Effector memory CD8-positive, alpha-beta T cell (primary cell): Measurements from ENCODE around the gene VGLL4.

Source experiments
- ATAC-seq: fragments of 150-1000 bp; cut with Tn5 transposase; replicated peaks from 2 replicates; pipeline ENCODE4 v1.10.0; 2021; ENCODE audit warnings: mild to moderate bottlenecking, moderate library complexity
- DNase-seq, 3 experiments: peaks; one replicate each; pipeline ENCODE4 v3.0.0; 2021
- H3K27ac Mint-ChIP-seq, 2 donors: one replicate each; pipeline ENCODE4 v1.8.0; 2022; ENCODE audit warnings: mild to moderate bottlenecking in 2 of 2, mixed read lengths in 2 of 2, moderate library complexity in 2 of 2
- H3K27me3 Mint-ChIP-seq, 2 donors: one replicate each; pipeline ENCODE4 v1.8.0; 2022; ENCODE audit warnings: mixed read lengths in 2 of 2
- H3K36me3 Mint-ChIP-seq: one replicate; pipeline ENCODE4 v1.8.0; 2022; ENCODE audit warnings: mild to moderate bottlenecking, moderate library complexity, mixed read lengths; ENCODE audit not compliant: insufficient read depth
- H3K4me1 Mint-ChIP-seq, 2 donors: one replicate each; pipeline ENCODE4 v1.8.0; 2022; ENCODE audit warnings: low read depth in 2 of 2, mixed read lengths in 2 of 2
- H3K4me3 Mint-ChIP-seq, 2 donors: one replicate each; pipeline ENCODE4 v1.8.0; 2022; ENCODE audit warnings: mild to moderate bottlenecking in 2 of 2, mixed read lengths in 2 of 2, moderate library complexity in 2 of 2
- H3K9me3 Mint-ChIP-seq, 2 donors: one replicate each; pipeline ENCODE4 v1.8.0; 2022; ENCODE audit warnings: mixed read lengths in 2 of 2

The VGLL4 gene

GRCh38 chr3:11662392-11662990, 18.8 kb upstream of the VGLL4 start:
- Mint-ChIP-seq H3K4me1 (peaks cover 4 to 11% of the 10 kb centered on the region in 2 donors), H3K9me3 (no peaks in the 10 kb centered on the region), H3K27me3 (no peaks in the 10 kb centered on the region), H3K36me3 (peaks cover 10% of the 10 kb centered on the region), H3K4me3 (no peak overlapping the region), H3K27ac (no peak overlapping the region)
- DNase-seq (no peak), ATAC-seq (no peak)

DNA sequence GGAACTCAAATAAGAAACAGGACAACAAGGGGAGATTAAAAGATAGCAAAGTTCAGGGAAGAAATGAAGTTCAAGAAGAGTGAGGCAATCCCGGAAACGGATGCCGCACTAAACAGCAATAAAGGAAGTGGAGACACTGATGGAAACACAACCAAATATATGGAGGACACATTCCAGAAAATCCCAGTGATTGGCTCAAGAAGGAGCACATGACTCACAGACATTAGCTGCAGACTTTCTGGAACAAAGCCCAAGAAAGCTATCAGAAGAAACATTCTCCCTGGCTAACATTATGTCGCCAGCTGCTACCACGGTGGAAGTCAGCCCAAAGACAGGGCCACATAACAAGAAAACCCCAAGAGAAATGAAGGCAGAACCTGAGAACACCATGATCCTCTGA, 18.1 kb upstream of the VGLL4 start:
- H3K4me3 Mint-ChIP-seq = no peak overlapping the region
- DNase-seq (no peak), ATAC-seq (no peak)
- no peaks in the 10 kb centered on the region for H3K9me3 Mint-ChIP-seq
- H3K4me1 Mint-ChIP-seq = peaks cover 4 to 6% of the 10 kb centered on the region in 2 donors
- no peak overlapping the region for H3K27ac Mint-ChIP-seq
- peaks cover 10% of the 10 kb centered on the region for H3K36me3 Mint-ChIP-seq
- H3K27me3 Mint-ChIP-seq = no peaks in the 10 kb centered on the region

- Mint-ChIP-seq H3K4me1 (peaks cover 4 to 6% of the 10 kb centered on the region in 2 donors), H3K27ac (no peak overlapping the region), H3K4me3 (no peak overlapping the region), H3K9me3 (no peaks in the 10 kb centered on the region), H3K36me3 (peaks cover 10% of the 10 kb centered on the region), H3K27me3 (no peaks in the 10 kb centered on the region)
- no peak for DNase-seq
- no peak for ATAC-seq
Observed at GRCh38 chr3:11661052-11661656, 17.4 kb upstream of the VGLL4 start.

DNA sequence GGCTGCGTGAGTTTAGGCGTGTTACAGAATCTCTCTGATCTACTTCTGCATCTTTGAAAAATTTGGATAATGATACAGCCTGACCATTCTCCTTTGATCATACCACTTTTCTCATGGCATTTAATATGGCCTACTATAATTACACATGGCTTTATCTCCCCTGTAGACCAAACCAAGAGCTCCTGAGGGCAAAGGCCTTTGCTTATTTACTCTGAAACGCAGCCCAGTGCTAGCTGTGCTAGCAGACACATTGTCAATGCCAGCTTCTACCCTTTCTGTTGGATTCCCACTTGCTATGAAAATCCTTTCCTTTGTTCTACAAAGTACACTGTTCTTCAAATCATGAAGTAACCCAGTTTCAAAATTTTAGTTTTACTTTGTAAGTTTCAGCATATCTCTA, 16.5 kb upstream of the VGLL4 start:
- peak overlapping the region in 1 of 2 donors; percentile 44 for H3K27ac Mint-ChIP-seq
- no peaks in the 10 kb centered on the region for H3K27me3 Mint-ChIP-seq
- DNase-seq (no peak), ATAC-seq (no peak)
- no peaks in the 10 kb centered on the region for H3K9me3 Mint-ChIP-seq
- peaks cover 10% of the 10 kb centered on the region for H3K36me3 Mint-ChIP-seq
- no peak overlapping the region for H3K4me3 Mint-ChIP-seq
- H3K4me1 Mint-ChIP-seq = peaks cover 9 to 10% of the 10 kb centered on the region in 2 donors

DNA sequence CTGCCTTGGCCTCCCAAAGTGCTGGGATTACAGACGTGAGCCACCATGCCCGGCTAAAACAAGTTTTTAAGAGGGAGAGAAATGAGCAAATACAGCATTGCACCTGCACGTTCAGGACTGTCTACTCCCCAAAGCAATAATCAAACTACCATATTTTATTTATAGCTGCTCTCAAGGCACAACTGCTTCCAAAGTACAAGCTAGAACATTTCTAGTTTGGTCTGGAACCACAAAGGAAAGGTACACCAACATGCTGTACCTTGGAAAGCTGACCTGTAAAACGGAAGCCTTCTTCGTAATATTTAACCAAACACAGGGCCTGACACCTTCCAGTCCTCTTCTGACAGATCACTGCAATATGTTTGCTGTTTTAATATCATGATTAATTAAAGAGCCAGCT, 14.5 kb upstream of the VGLL4 start:
- H3K36me3 Mint-ChIP-seq = peaks cover 6% of the 10 kb centered on the region
- no peak overlapping the region for H3K4me3 Mint-ChIP-seq
- no peak overlapping the region for H3K27ac Mint-ChIP-seq
- H3K9me3 Mint-ChIP-seq = no peaks in the 10 kb centered on the region
- H3K4me1 Mint-ChIP-seq = peaks cover 9 to 10% of the 10 kb centered on the region in 2 donors
- H3K27me3 Mint-ChIP-seq = no peaks in the 10 kb centered on the region
- no peak for DNase-seq
- no peak for ATAC-seq

DNA sequence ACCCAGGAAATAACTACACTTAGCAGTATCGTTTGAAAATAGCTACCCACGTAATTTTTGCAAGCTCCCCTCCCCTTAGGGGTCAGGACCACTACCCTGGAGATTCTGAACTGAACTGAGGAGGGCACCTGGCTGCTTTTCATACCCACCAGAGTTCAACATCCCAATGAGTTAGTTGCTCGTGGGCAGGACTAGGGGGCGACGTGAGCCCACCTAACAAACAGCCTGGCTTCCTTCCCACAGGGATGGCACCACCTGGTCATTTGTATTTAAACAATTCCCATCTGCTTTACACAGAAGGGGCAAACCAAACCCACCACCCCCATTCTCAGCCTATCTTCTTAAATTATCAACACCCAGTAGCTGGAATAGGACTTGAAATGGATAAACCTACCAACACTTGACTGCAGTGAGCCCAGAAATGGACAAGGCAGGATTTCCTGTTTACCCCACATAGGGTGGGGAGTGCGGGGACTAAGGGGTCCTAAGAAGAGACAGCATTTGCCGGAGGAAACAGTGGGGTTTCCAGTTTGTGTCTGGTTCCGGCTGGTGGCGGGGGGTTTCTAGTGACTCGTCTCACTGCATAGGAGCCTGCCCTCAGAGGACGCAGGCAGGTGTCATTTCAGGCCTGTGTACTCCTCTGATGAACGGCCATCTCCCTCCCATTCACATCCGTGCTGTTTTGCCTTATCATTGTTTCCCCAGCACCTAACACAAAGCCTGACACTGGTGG, 11.6 kb upstream of the VGLL4 start:
- DNase-seq (no peak), ATAC-seq (peak; percentile 21)
- H3K36me3 Mint-ChIP-seq = peaks cover 3% of the 10 kb centered on the region
- H3K27me3 Mint-ChIP-seq = no peaks in the 10 kb centered on the region
- H3K4me1 Mint-ChIP-seq = peaks cover 7 to 8% of the 10 kb centered on the region in 2 donors
- no peaks in the 10 kb centered on the region for H3K9me3 Mint-ChIP-seq
- peak overlapping the region in 1 of 2 donors; percentile 76 for H3K27ac Mint-ChIP-seq
- H3K4me3 Mint-ChIP-seq = no peak overlapping the region

- DNase-seq (no peak), ATAC-seq (no peak)
- Mint-ChIP-seq H3K4me1 (peaks cover 5 to 7% of the 10 kb centered on the region in 2 donors), H3K4me3 (no peak overlapping the region), H3K27me3 (no peaks in the 10 kb centered on the region), H3K27ac (no peak overlapping the region), H3K36me3 (no peaks in the 10 kb centered on the region), H3K9me3 (no peaks in the 10 kb centered on the region)
Observed at GRCh38 chr3:11654166-11654565, 10.5 kb upstream of the VGLL4 start.

DNA sequence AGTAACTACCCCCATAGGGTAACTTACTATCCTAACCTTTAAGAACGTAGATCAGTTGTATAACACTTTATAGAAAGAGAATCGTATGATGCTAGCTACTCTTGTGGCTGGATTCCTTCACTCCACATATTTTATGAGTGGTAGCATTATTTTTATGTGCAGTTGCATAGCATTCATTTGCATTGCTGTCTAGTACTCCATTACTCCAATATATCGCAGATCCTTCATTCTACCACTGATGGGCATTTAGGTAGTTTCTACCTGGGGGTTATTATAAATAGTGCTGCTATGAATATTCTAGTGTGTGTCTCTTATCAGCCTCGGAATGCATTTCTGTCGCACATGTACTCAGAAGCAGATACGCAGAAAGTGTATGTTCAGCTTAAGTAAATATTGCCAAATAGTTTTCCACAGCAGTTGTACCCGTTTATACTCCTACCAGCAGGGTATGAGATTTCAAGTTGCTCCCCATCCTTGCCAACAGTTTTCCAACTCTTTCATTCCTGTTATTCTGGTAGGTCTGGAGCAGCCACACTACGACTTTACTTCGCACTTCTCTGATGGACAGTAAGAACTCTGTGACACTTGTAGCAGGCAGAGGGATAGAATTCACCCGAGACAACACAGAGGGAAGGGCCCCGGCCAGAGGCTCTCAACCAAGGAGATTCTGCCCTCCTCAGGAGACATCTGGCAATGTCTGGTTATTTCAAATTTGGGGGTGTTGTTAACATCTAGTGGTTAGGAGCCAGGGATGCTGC, 9.8 kb upstream of the VGLL4 start:
- H3K36me3 Mint-ChIP-seq = no peaks in the 10 kb centered on the region
- DNase-seq (no peak), ATAC-seq (no peak)
- peaks cover 5 to 7% of the 10 kb centered on the region in 2 donors for H3K4me1 Mint-ChIP-seq
- H3K9me3 Mint-ChIP-seq = no peaks in the 10 kb centered on the region
- no peaks in the 10 kb centered on the region for H3K27me3 Mint-ChIP-seq
- peak overlapping the region in 1 of 2 donors; percentile 56 for H3K27ac Mint-ChIP-seq
- no peak overlapping the region for H3K4me3 Mint-ChIP-seq

GRCh38 chr3:11651900-11652299, 8.2 kb upstream of the VGLL4 start:
- Mint-ChIP-seq H3K4me1 (peaks cover 5 to 7% of the 10 kb centered on the region in 2 donors), H3K27ac (no peak overlapping the region), H3K4me3 (no peak overlapping the region), H3K36me3 (no peaks in the 10 kb centered on the region), H3K27me3 (no peaks in the 10 kb centered on the region), H3K9me3 (no peaks in the 10 kb centered on the region)
- DNase-seq = no peak
- no peak for ATAC-seq

- no peaks in the 10 kb centered on the region for H3K36me3 Mint-ChIP-seq
- H3K27me3 Mint-ChIP-seq = no peaks in the 10 kb centered on the region
- H3K4me3 Mint-ChIP-seq = no peak overlapping the region
- DNase-seq = no peak
- peaks cover 5 to 6% of the 10 kb centered on the region in 2 donors for H3K4me1 Mint-ChIP-seq
- no peak overlapping the region for H3K27ac Mint-ChIP-seq
- no peak for ATAC-seq
- no peaks in the 10 kb centered on the region for H3K9me3 Mint-ChIP-seq
Observed at GRCh38 chr3:11651477-11651876, 7.8 kb upstream of the VGLL4 start.

DNA sequence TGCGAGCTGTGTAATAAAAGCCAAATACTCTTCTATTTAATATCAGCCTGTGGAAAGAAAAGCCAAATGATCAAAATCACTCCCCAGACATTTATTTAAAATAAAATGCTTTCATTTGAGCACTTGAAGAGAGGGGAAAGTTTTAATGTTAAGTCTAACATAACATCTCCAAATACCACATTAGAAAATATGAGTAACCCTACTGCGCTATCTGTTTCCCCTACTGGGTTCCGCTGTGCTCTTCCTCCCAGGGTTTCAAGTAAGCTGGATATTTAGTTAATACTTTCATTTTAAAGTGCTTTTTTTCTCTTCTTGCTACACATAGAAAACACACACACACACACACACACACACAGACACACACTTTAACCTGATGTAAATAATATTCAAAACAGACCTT, 6.7 kb upstream of the VGLL4 start:
- DNase-seq (no peak), ATAC-seq (no peak)
- no peaks in the 10 kb centered on the region for H3K9me3 Mint-ChIP-seq
- H3K4me3 Mint-ChIP-seq = no peak overlapping the region
- H3K27ac Mint-ChIP-seq = no peak overlapping the region
- no peaks in the 10 kb centered on the region for H3K36me3 Mint-ChIP-seq
- H3K27me3 Mint-ChIP-seq = no peaks in the 10 kb centered on the region
- peaks cover 0 to under 1% of the 10 kb centered on the region in 2 donors for H3K4me1 Mint-ChIP-seq

GRCh38 chr3:11648735-11649134, 5.0 kb upstream of the VGLL4 start:
- Mint-ChIP-seq H3K27ac (no peak overlapping the region), H3K4me1 (peaks cover 2 to 6% of the 10 kb centered on the region in 2 donors), H3K9me3 (no peaks in the 10 kb centered on the region), H3K4me3 (no peak overlapping the region), H3K27me3 (no peaks in the 10 kb centered on the region), H3K36me3 (peaks cover under 1% of the 10 kb centered on the region)
- ATAC-seq = no peak
- DNase-seq = no peak

- DNase-seq (peak in 2 of 3 experiments; percentile 8 to 14), ATAC-seq (peak; percentile 26)
- Mint-ChIP-seq H3K27ac (peak overlapping the region; percentile 97 to 98), H3K4me1 (peaks cover 35 to 49% of the 10 kb centered on the region in 2 donors), H3K36me3 (peaks cover 27% of the 10 kb centered on the region), H3K27me3 (no peaks in the 10 kb centered on the region), H3K4me3 (peak overlapping the region; percentile 95 to 98), H3K9me3 (no peaks in the 10 kb centered on the region)
Observed at GRCh38 chr3:11643201-11643603, 513 bp downstream of the VGLL4 start.
